ENCODE measurements around the gene HPRT1. TPM values are rescaled to one million over a fixed set of nuclear protein-coding genes. Genes with fewer than 3 reads are reported as not detected.

HPRT1 gene
- total RNA-seq, 1 experiment from 2014 or later: 51.9 TPM

- DNase-seq (ENCODE audit: low read depth): no peak
These were observed 16.3 kb downstream of the HPRT1 start for GRCh38 chrX:134476284-134476683.

GRCh38 chrX:134478374-134478773, 18.4 kb downstream of the HPRT1 start:
- no peak for DNase-seq (ENCODE audit: low read depth)

GRCh38 chrX:134480061-134480460, 20.1 kb downstream of the HPRT1 start:
- peak; percentile 25 for DNase-seq (ENCODE audit: low read depth)

GRCh38 chrX:134481339-134481738, 21.4 kb downstream of the HPRT1 start:
- no peak for DNase-seq (ENCODE audit: low read depth)

GRCh38 chrX:134482371-134482770, 22.4 kb downstream of the HPRT1 start:
- no peak for DNase-seq (ENCODE audit: low read depth)

GRCh38 chrX:134484039-134484438, 24.1 kb downstream of the HPRT1 start:
- DNase-seq (ENCODE audit: low read depth): peak; percentile 70

GRCh38 chrX:134501941-134502340, 42.0 kb downstream of the HPRT1 start:
- no peak for DNase-seq (ENCODE audit: low read depth)

GRCh38 chrX:134502686-134503085, 42.7 kb downstream of the HPRT1 start:
- DNase-seq (ENCODE audit: low read depth): no peak

GRCh38 chrX:134512566-134512965, 52.6 kb downstream of the HPRT1 start:
- DNase-seq (ENCODE audit: low read depth): peak; percentile 96

GRCh38 chrX:134513091-134513490, 53.1 kb downstream of the HPRT1 start:
- DNase-seq (ENCODE audit: low read depth): peak; percentile 44

GRCh38 chrX:134520860-134521390, 61.0 kb downstream of the HPRT1 start:
- peak; percentile 83 for DNase-seq (ENCODE audit: low read depth)

- no peak for DNase-seq (ENCODE audit: low read depth)
These were observed 64.2 kb downstream of the HPRT1 start for GRCh38 chrX:134524181-134524580.

GRCh38 chrX:134525086-134525792, 65.3 kb downstream of the HPRT1 start:
- peak; percentile 64 for DNase-seq (ENCODE audit: low read depth)

GRCh38 chrX:134526399-134526798, 66.4 kb downstream of the HPRT1 start:
- peak; percentile 68 for DNase-seq (ENCODE audit: low read depth)

- DNase-seq (ENCODE audit: low read depth): peak; percentile 50
These were observed 69.0 kb downstream of the HPRT1 start for GRCh38 chrX:134528960-134529359.

GRCh38 chrX:134529481-134529880, 69.5 kb downstream of the HPRT1 start:
- DNase-seq (ENCODE audit: low read depth): no peak

GRCh38 chrX:134530845-134531244, 70.9 kb downstream of the HPRT1 start:
- DNase-seq (ENCODE audit: low read depth): no peak

GRCh38 chrX:134533352-134533751, 73.4 kb downstream of the HPRT1 start:
- no peak for DNase-seq (ENCODE audit: low read depth)

GRCh38 chrX:134533952-134534351, 74.0 kb downstream of the HPRT1 start:
- no peak for DNase-seq (ENCODE audit: low read depth)

- DNase-seq (ENCODE audit: low read depth): peak; percentile 98
These were observed 77.4 kb downstream of the HPRT1 start for GRCh38 chrX:134537179-134537955.

- peak; percentile 55 for DNase-seq (ENCODE audit: low read depth)
These were observed 78.4 kb downstream of the HPRT1 start for GRCh38 chrX:134538316-134538715.

- no peak for DNase-seq (ENCODE audit: low read depth)
These were observed 81.9 kb downstream of the HPRT1 start for GRCh38 chrX:134541906-134542305.

- peak; percentile 90 for DNase-seq (ENCODE audit: low read depth)
These were observed 82.5 kb downstream of the HPRT1 start for GRCh38 chrX:134542485-134542884.

Measured in M059J (cell line).